ENCODE results near the gene NIM1K.
"Not testable (repeated sequence)": the region's sequence is repeated elsewhere in the genome, so short reads cannot be mapped to it uniquely, and the experiment has no call there.

Gene NIM1K

GRCh38 chr5:43281840-43282658, 90.0 kb downstream of the NIM1K start:
- DNase-seq = no peak

DNA sequence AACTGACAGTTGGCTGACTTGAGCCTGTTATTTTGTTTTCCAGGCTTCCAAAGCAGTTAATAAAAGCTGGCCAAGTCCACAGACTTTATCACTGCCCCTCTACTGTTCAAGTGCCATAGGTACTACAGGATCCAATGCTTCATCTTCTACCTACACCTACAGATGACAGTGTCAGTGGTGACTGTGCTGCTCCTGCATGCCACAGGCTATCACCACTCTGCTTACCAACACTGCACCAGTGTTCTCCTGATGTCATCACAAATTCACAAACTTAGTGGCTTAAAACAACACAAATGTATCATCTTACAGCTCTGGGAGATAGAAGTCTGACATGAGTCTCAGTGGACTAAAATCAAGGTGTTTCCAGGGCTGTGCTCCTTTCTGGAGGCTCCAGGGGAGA, 94.6 kb downstream of the NIM1K start:
- DNase-seq = no peak

DNA sequence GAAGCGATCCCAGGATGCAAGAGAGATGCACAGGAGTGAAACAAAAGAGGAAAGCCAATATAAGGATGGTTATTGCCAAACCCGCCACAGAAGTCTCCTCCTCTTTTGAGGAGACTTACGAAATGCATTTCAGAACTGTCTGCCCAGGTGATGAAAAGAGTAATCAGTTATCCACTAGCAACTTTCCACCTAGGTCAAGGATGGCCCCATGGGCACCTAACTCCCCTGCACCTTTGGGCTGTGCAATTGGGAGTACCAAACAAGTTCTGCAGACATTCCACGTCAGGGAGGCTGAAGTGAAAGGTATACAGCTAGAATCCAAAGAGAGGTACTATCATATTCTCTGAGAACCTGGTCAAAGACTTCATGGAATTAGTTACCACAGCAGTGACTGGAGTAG, 95.5 kb downstream of the NIM1K start:
- no peak for DNase-seq

GRCh38 chr5:43288269-43288831, 96.3 kb downstream of the NIM1K start:
- DNase-seq = no peak

GRCh38 chr5:43290726-43291125, 98.7 kb downstream of the NIM1K start:
- DNase-seq = no peak

DNA sequence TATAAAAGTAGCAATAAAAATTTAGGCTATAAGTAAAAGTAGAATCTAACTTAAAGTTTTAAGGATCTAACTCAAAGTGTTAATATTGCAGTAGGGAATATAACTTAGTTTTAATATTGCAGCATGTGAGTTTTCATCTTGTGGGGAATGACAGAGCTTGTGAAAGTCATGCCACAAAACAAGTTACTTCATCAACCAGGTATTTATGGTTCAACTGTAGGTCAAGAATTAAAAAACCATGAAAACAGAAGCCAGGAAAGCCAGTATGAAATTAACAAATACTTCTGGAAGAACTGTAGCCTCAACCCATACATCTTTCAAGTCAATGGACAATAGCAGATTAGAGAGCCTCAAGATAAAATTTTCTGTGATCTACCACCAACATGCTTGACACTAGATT, 102.2 kb downstream of the NIM1K start:
- no peak for DNase-seq

GRCh38 chr5:43295202-43295601, 103.2 kb downstream of the NIM1K start:
- DNase-seq = no peak

- no peak for DNase-seq
Observed at GRCh38 chr5:43296835-43297234, 104.8 kb downstream of the NIM1K start.

DNA sequence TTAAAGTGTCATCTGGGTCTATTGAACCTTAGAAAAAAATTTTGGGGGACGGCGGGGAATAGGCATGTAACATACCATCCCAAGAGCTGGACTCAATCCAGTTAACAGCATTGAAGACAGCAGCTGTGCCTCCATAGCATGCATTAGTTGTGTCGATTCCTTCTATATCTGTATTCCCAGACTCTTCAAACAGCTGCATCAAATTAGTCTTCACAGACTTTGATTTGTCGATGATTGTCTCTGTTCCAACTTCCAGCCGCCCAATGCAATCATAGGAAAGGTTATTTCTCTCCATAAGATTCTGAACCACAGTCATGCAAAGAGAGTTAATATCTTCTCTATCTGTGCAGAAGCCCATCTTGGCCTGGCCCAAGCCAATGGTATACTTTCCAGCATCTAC, 106.4 kb downstream of the NIM1K start:
- no peak for DNase-seq

GRCh38 chr5:43300112-43300511, 108.1 kb downstream of the NIM1K start:
- no peak for DNase-seq

DNA sequence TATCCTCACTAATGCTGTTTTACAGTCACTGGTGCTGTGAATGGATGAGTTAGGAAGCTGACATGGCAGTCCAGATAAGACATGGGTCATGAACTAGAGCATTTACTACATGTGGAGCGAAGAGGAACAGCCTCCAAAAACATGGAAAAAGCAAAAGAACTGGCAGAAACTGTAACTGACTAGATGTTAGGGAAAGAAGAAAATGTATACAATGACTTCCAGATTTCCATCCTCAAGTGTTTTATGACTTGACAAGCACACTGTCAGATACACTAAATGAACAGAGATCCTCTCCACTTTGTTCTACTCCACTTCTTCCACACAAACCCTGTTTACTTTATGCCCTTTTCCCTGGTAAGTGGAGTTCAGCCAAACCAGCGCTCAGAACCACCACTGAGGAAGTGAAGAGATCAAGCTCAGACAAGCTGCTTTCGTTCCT, 109.6 kb downstream of the NIM1K start:
- DNase-seq = no peak

- no peak for DNase-seq
Observed at GRCh38 chr5:43302481-43302880, 110.5 kb downstream of the NIM1K start.

GRCh38 chr5:43303242-43303641, 111.2 kb downstream of the NIM1K start:
- no peak for DNase-seq

DNA sequence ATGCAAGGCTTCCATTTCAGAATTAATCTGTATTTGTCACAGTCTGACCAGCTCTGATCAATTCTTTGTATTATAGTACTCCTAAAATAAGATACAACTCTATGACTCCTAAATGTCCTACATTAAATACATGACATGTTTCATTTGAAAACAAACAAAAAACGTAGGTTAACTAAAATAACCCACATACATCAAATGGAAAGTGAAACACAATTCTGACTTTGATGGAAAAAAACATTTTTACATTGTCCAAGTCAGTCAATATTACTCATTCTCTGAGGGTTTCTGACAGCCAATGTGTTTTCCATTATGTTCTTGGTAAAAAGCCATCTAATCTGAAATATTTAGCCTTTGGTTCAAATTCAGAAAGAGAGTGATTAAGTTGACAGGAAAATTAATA, 112.5 kb downstream of the NIM1K start:
- DNase-seq = no peak

- DNase-seq = peak; percentile 38
Observed at GRCh38 chr5:43305948-43306565, 114.0 kb downstream of the NIM1K start.

DNA sequence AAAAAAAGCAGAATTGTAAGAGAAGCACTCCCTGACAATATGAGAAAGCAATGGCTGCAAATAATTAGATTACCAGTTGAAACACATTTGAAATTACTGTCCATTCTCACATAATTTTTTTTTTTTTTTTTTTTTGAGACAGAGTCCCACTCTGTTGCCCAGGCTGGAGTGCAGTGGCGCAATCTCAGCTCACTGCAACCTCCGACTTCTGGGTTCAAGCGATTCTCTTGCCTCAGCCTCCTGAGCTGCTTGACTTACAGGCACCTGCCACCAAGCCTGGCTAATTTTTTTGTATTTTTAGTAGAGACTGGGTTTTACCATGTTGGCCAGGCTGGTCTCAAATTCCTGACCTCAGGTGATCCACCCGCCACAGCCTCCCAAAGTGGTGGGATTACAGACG, 114.9 kb downstream of the NIM1K start:
- not testable (repeated sequence) for DNase-seq

GRCh38 chr5:43309122-43309521, 117.1 kb downstream of the NIM1K start:
- no peak for DNase-seq

DNA sequence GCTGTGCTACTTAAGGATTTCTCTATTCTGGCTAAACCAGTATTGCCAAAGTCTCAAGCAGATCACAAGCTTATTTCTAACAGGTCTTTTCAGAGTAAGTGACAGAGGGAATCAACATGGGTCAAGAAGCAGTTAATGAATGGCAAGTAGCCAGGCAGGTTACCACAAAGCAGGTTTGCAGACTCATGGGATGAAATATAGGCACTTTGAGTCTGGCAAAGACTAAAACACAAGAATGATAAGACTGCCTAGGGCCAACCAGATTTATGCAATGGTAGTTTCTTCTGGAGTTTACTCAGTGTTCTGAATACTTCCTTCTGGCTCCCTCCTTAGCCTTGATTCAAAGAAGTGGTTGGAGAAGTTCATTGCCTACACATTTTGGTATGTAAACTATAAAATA, 117.6 kb downstream of the NIM1K start:
- no peak for DNase-seq

- DNase-seq = peak; percentile 5
Observed at GRCh38 chr5:43312076-43312661, 120.1 kb downstream of the NIM1K start.

GRCh38 chr5:43312699-43313034, 120.6 kb downstream of the NIM1K start:
- DNase-seq = peak; percentile 28

GRCh38 chr5:43313035-43313853, 121.2 kb downstream of the NIM1K start, which contains the start of gene HMGCS1:
Gene HMGCS1 (minus strand): TSS chr5:43313412. CDS start chr5:43298965, 14,447 bp downstream.
- DNase-seq = peak; percentile 100

DNA sequence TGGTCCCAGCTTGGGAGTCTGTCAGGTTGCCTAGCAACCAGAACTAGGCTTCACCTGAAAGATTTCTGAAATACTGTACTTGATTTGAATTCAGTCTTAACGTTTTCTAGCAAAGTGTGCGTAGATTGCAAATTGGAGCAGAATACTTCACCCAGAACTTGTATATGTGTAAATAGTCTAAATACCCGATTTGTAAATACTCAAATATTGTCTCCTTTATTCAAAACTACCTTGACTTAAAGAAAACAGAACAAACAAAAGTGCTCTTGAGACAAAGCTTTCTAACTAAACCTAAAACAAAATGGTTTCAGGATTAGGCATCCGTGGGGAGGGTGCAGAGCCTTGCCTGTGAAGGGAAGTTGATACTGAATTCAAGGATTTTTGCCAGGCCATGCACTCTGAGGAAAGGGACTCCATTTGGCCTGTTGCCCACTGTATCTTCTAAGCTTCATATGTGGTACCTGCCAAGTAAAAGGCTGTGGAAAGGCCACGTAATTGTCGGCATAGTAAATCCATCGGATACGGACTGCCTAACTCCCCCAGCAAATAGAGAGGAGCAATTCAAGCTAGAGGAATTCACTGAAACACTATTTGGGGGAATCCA, 121.9 kb downstream of the NIM1K start:
- DNase-seq = peak; percentile 77

DNA sequence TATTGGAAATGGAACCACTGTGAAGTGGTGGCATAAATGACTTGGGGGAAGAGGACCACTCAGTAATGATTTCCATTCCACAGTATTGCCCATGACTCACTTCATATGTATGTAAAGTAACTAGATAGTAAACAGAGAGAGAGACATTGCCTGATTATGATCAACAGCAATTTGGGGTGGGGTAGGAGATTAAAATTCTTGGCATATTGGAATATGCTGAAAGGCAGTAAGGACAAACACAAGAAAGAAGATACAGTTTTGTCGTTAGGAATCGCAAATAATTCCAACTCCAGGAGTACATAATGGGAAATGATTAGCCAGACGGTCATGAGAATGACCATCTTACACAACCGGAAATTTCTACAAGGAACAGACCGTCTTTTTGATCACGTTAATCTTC, 122.7 kb downstream of the NIM1K start:
- no peak for DNase-seq
